HepG2 (cell line): ENCODE data around the gene GLRB. TPM values are rescaled to one million over a fixed set of nuclear protein-coding genes. Genes with fewer than 3 reads are reported as not detected.

Experiments used
- ATAC-seq: fragments of 200-7000 bp; cut with Tn5 transposase; 3 replicates; pipeline ENCODE4 v1.9.1; 2020; ENCODE audit warnings: mild to moderate bottlenecking, moderate library complexity
- BruUV-seq: library from RNA; stranded (reverse); fragments of 400-500 nt; replicated peaks from 2 replicates; lab custom pipeline; 2021; lab: Mats Ljungman, UMichigan
- CTCF ChIA-PET: fragments of 300-600 bp; formaldehyde crosslinking; extraction: SDS; loops from one replicate; lab custom pipeline; 2021; ENCODE audit warnings: low total read pairs, inconsistent platforms, low intra/inter-chr PET ratio; lab: Yijun Ruan, JAX
- POLR2A ChIA-PET: fragments of 350-600 bp; sonication (Branson Sonifier 250); formaldehyde crosslinking; loops from one replicate; lab custom pipeline; 2020; ENCODE audit warnings: antibody characterized with exemption, inconsistent platforms; lab: Yijun Ruan, JAX
- DNase-seq: peaks from one replicate; pipeline ENCODE4 v3.0.0-alpha.2; 2015; ENCODE audit warnings: low spot score
- FAIRE-seq: peaks from 3 replicates; lab custom pipeline; 2011; peaks lifted over from hg19 to GRCh38; lab: Jason Lieb, UNC
- H2AFZ ChIP-seq: one replicate; pipeline ENCODE4 v1.6.1; 2011; ENCODE audit warnings: low read length, inconsistent platforms
- H3K27ac ChIP-seq: fragments of 300-600 bp; 3 replicates; pipeline ENCODE4 v1.8.0; 2011; ENCODE audit warnings: mixed run types, mild to moderate bottlenecking, mixed read lengths, low read length, inconsistent platforms; ENCODE audit not compliant: insufficient read depth; ENCODE audit errors: extremely low read length
- H3K27me3 ChIP-seq, 2 experiments: fragments of 200-600 bp in 1 of 2; 2 replicates in 1 of 2; 3 replicates in 1 of 2; pipeline versions ENCODE4 v1.6.0 to v1.8.0; 2011; ENCODE audit warnings: low read length in 2 of 2, mild to moderate bottlenecking in 2 of 2, moderate library complexity in 2 of 2, inconsistent platforms in 1 of 2; ENCODE audit not compliant: insufficient read depth in 2 of 2, control insufficient read depth in 1 of 2
- H3K36me3 ChIP-seq, 2 experiments: fragments of 200-600 bp in 1 of 2; replicated peaks in 1 of 2; 2 replicates in 1 of 2; 3 replicates in 1 of 2; pipeline versions ENCODE4 v1.5.1 to v1.8.0; 2011; ENCODE audit warnings: low read length in 2 of 2, inconsistent platforms in 1 of 2; ENCODE audit not compliant: insufficient read depth in 2 of 2, control insufficient read depth in 1 of 2
- H3K4me1 ChIP-seq: 2 replicates; pipeline ENCODE4 v1.5.1; 2012; ENCODE audit warnings: low read length, inconsistent platforms; ENCODE audit not compliant: insufficient read depth
- H3K4me2 ChIP-seq: 2 replicates; pipeline ENCODE4 v1.6.0; 2011; ENCODE audit warnings: low read depth, low read length, inconsistent platforms
- H3K4me3 ChIP-seq, 3 experiments: fragments of 200-600 bp in 1 of 3; sonication (generic), shearing (Covaris generic) in 1 of 3; replicated peaks in 1 of 3; 2 replicates each; pipeline ENCODE4 v1.5.1; 2011 to 2016; ENCODE audit warnings: low read length in 3 of 3, inconsistent platforms in 2 of 3, low read depth in 2 of 3, mild to moderate bottlenecking in 2 of 3, control low read depth in 1 of 3, mixed read lengths in 1 of 3; ENCODE audit not compliant: insufficient read depth in 1 of 3
- H3K79me2 ChIP-seq: one replicate; pipeline ENCODE4 v1.6.1; 2011; ENCODE audit warnings: low read length, inconsistent platforms; ENCODE audit not compliant: insufficient read depth
- H3K9ac ChIP-seq: 2 replicates; pipeline ENCODE4 v1.6.0; 2011; ENCODE audit warnings: mild to moderate bottlenecking, low read depth, low read length, inconsistent platforms; ENCODE audit not compliant: insufficient read depth
- H3K9me3 ChIP-seq: 2 replicates; pipeline ENCODE4 v1.5.1; 2012; ENCODE audit warnings: mild to moderate bottlenecking, low read length
- H4K20me1 ChIP-seq: 2 replicates; pipeline ENCODE4 v1.6.0; 2011; ENCODE audit warnings: inconsistent platforms, mild to moderate bottlenecking, low read length, moderate library complexity; ENCODE audit not compliant: insufficient read depth
- ARNT ChIP-seq: fragments of 450-650 bp; IDR thresholded peaks from 2 replicates; pipeline ENCODE4 v1.6.1; 2017
- JARID2 ChIP-seq: sonication (generic); formaldehyde crosslinking; IDR thresholded peaks from 2 replicates; pipeline ENCODE4 v1.8.1; 2023; ENCODE audit warnings: missing genetic modification reagents, inconsistent platforms; ENCODE audit not compliant: insufficient replicate concordance
- PHF8 ChIP-seq: sonication (generic); formaldehyde crosslinking; IDR thresholded peaks from 2 replicates; pipeline ENCODE4 v1.5.0; 2020; ENCODE audit warnings: missing genetic modification reagents
- RXRB ChIP-seq: IDR thresholded peaks from 2 replicates; pipeline ENCODE4 v1.6.1; 2016; ENCODE audit warnings: borderline replicate concordance, missing genetic modification reagents, missing compliant biosample characterization
- SAFB2 ChIP-seq: sonication (generic); formaldehyde crosslinking; IDR thresholded peaks from 2 replicates; pipeline ENCODE4 v1.5.1; 2020; ENCODE audit warnings: missing genetic modification reagents, low read depth, mild to moderate bottlenecking, borderline replicate concordance
- SP1 ChIP-seq, 2 experiments: fragments of 450-650 bp in 1 of 2; sonication (generic) in 1 of 2; formaldehyde crosslinking in 1 of 2; IDR thresholded peaks; 2 replicates each; pipeline versions ENCODE4 v1.4.0 to v1.6.1; 2016 to 2020; ENCODE audit warnings: missing genetic modification reagents in 1 of 2
- TCF12 ChIP-seq, 2 experiments: fragments of 450-650 bp in 1 of 2; sonication (generic) in 1 of 2; formaldehyde crosslinking in 1 of 2; IDR thresholded peaks; 2 replicates each; pipeline versions ENCODE4 v1.6.1 to v1.8.0; 2017 to 2022; ENCODE audit warnings: antibody characterized with exemption in 1 of 2, mild to moderate bottlenecking in 1 of 2, missing genetic modification reagents in 1 of 2, moderate library complexity in 1 of 2
- ZBTB8A ChIP-seq: sonication (generic); formaldehyde crosslinking; IDR thresholded peaks from 2 replicates; pipeline ENCODE4 v1.4.0; 2020; ENCODE audit warnings: mild to moderate bottlenecking, low read depth, missing genetic modification reagents, borderline replicate concordance
- ZNF607 ChIP-seq: sonication (generic); formaldehyde crosslinking; IDR thresholded peaks from 2 replicates; pipeline ENCODE4 v1.5.1; 2020; ENCODE audit warnings: missing genetic modification reagents, mild to moderate bottlenecking, borderline replicate concordance
- ZNF713 ChIP-seq: sonication (generic); formaldehyde crosslinking; IDR thresholded peaks from 2 replicates; pipeline ENCODE4 v1.4.0; 2020; ENCODE audit warnings: mild to moderate bottlenecking, missing genetic modification reagents
- ZNF747 ChIP-seq: sonication (generic); formaldehyde crosslinking; IDR thresholded peaks from 2 replicates; pipeline ENCODE4 v1.8.1; 2023; ENCODE audit warnings: missing genetic modification reagents, mild to moderate bottlenecking, borderline replicate concordance
- ZNF773 ChIP-seq: sonication (generic); formaldehyde crosslinking; IDR thresholded peaks from 2 replicates; pipeline ENCODE4 v1.4.0; 2020; ENCODE audit warnings: missing genetic modification reagents, borderline replicate concordance
- ZNF775 ChIP-seq: sonication (generic); formaldehyde crosslinking; IDR thresholded peaks from 2 replicates; pipeline ENCODE4 v1.4.0; 2020; ENCODE audit warnings: missing genetic modification reagents, mild to moderate bottlenecking, moderate library complexity, borderline replicate concordance
- WGBS: methylation state at CpG from one replicate; pipeline ENCODE4 v1.1.6; 2017; ENCODE audit warnings: low lambda C conversion rate; 5-methylcytosine and 5-hydroxymethylcytosine counted together
- in situ Hi-C: cut with HindIII; loops from 2 replicates; pipeline ENCODE4 v1.10.0; 2017; ENCODE audit warnings: low pct_unique_long_range_greater_than_20kb; ENCODE audit not compliant: extremely low pct_ligation_motif_present
- intact Hi-C: fragments of 100-400 bp; cut with micrococcal nuclease; formaldehyde crosslinking; loops from one replicate; pipeline ENCODE4 v1.10.0; 2022; ENCODE audit not compliant: unreplicated experiment
- polyA plus RNA-seq, 8 experiments: library from polyadenylated mRNA; depleted of rRNA in 3 of 8; stranded (reverse) in 7 of 8; unstranded in 1 of 8; fragments of >200 nt; fragmentation: Illumina TruSeq in 4 of 8; extraction: Trizol in 4 of 8; gene quantifications; 2 replicates each; pipeline versions ENCODE4 v1.2.1 to v1.2.3, GENCODE V29; 2011 to 2016; ENCODE audit warnings: low read depth in 4 of 8, missing spikeins in 1 of 8, mixed read lengths in 1 of 8; ENCODE audit not compliant: insufficient read depth in 1 of 8
- total RNA-seq, 5 experiments: library from RNA; depleted of rRNA; stranded (reverse); fragments of >200 nt; fragmentation: Illumina TruSeq; extraction: Trizol; gene quantifications; 2 replicates each; pipeline ENCODE4 v1.2.3, GENCODE V29; 2016; ENCODE audit warnings: low read depth in 1 of 5
- TF ChIP-seq, protein P1 (sequence below), 2 experiments: IDR thresholded peaks; 2 replicates each; pipeline ENCODE4 v1.6.1; 2011 to 2012; ENCODE audit warnings: low read length in 2 of 2, borderline replicate concordance in 1 of 2, low read depth in 1 of 2, mild to moderate bottlenecking in 1 of 2, moderate library complexity in 1 of 2

GLRB gene
- total and polyA plus RNA-seq, 2 of the 13 experiments (the other 11 are each of a cell fraction or from before 2014, with no cell fraction given): 0.17 to 0.24 TPM

DNA sequence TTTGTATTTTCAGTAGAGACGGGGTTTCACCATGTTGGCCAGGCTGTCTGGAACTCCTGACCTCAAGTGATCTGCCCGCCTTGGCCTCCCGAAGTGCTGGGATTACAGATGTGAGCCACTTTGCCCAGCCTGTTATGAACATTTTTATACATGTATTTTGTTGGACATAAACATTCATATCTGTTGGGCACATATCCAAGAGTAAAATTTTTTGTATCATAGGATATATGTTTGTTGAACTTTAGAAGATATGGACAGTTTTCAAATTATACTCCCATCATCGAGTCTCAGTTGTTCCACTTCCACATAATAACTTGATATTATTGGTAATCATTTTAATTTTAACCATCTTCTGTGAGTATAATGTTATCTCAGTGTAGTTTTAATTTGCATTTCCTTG, 23.6 kb downstream of the GLRB start:
- no peak for TF ChIP-seq ZNF747 (CRISPR knock-in tag)
- no peak for TF ChIP-seq ZNF607
- TF ChIP-seq, protein P1, sequence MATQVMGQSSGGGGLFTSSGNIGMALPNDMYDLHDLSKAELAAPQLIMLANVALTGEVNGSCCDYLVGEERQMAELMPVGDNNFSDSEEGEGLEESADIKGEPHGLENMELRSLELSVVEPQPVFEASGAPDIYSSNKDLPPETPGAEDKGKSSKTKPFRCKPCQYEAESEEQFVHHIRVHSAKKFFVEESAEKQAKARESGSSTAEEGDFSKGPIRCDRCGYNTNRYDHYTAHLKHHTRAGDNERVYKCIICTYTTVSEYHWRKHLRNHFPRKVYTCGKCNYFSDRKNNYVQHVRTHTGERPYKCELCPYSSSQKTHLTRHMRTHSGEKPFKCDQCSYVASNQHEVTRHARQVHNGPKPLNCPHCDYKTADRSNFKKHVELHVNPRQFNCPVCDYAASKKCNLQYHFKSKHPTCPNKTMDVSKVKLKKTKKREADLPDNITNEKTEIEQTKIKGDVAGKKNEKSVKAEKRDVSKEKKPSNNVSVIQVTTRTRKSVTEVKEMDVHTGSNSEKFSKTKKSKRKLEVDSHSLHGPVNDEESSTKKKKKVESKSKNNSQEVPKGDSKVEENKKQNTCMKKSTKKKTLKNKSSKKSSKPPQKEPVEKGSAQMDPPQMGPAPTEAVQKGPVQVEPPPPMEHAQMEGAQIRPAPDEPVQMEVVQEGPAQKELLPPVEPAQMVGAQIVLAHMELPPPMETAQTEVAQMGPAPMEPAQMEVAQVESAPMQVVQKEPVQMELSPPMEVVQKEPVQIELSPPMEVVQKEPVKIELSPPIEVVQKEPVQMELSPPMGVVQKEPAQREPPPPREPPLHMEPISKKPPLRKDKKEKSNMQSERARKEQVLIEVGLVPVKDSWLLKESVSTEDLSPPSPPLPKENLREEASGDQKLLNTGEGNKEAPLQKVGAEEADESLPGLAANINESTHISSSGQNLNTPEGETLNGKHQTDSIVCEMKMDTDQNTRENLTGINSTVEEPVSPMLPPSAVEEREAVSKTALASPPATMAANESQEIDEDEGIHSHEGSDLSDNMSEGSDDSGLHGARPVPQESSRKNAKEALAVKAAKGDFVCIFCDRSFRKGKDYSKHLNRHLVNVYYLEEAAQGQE (IDR thresholded peaks at IDR 0.05; ENCODE audit: borderline replicate concordance in 1 of 2, low read depth in 1 of 2, low read length in 2 of 2): no peak
- TF ChIP-seq, all 625 proteins: peak for 0

DNA sequence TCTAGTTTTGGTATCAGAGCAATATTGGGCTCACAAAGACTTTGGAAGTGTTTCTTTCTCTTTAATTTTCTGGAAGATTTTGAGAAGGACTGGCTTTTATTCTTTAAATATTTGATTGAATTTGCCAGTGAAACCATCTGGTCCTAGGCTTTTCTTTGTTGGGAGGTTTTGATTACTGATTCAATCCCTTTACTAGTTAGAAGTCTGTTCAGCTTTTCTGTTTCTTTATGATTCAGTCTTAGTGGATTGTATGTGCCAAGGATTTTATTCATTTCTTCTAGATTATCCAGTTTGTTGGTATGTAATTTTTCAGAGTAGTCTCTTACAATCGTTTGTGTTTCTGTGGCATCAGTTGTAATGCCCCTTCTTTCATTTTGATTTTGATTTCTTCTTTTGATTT, 28.6 kb downstream of the GLRB start:
- no peak for DNase-seq
- Histone ChIP-seq H3K9me3 (no peaks in the 10 kb centered on the region), H3K4me1 (no peaks in the 10 kb centered on the region), H3K4me2 (no peak overlapping the region), H3K9ac (no peak overlapping the region), H3K79me2 (no peaks in the 10 kb centered on the region), H4K20me1 (no peaks in the 10 kb centered on the region), H2AFZ (no peak overlapping the region), H3K27ac (no peak overlapping the region), H3K27me3 (no peaks in the 10 kb centered on the region), H3K36me3 (no peaks in the 10 kb centered on the region), H3K4me3 (no peak overlapping the region)
- ChIA-PET POLR2A (no interaction called here), CTCF (no interaction called here)
- no peak for ATAC-seq
- in situ Hi-C loops: no loop called here
- intact Hi-C loops: no loop called here
- no peak for FAIRE-seq
- no TSS peak for BruUV-seq
- WGBS: 0% methylated on average over 1 of the region's 1 CpG
- no peak for TF ChIP-seq PHF8 (CRISPR knock-in tag)
- TF ChIP-seq ZNF713 (CRISPR knock-in tag): no peak
- no peak for TF ChIP-seq TCF12 (IDR thresholded peaks at IDR 0.05)
- no peak for TF ChIP-seq TCF12 (CRISPR knock-in tag; IDR thresholded peaks at IDR 0.05)
- TF ChIP-seq JARID2 (CRISPR knock-in tag): no peak
- no peak for TF ChIP-seq SP1 (IDR thresholded peaks at IDR 0.05)
- TF ChIP-seq SP1 (CRISPR knock-in tag; IDR thresholded peaks at IDR 0.05): no peak
- no peak for TF ChIP-seq SAFB2 (CRISPR knock-in tag)
- TF ChIP-seq ARNT: no peak
- no peak for TF ChIP-seq ZNF775 (CRISPR knock-in tag)
- TF ChIP-seq RXRB (CRISPR knock-in tag): no peak
- no peak for TF ChIP-seq ZBTB8A
- no peak for TF ChIP-seq ZNF773 (CRISPR knock-in tag)

More for the DNA sequence above, 23.6 kb downstream of the GLRB start:
- H3K4me2 ChIP-seq: no peak overlapping the region
- H3K27ac ChIP-seq: no peak overlapping the region
- no peaks in the 10 kb centered on the region for H3K4me1 ChIP-seq
- in situ Hi-C loops (no loop called here), intact Hi-C loops (no loop called here)
- ATAC-seq (no peak), FAIRE-seq (no peak), DNase-seq (no peak)
- WGBS: 20% methylated on average over 4 of the region's 4 CpGs
- no TSS peak for BruUV-seq
- POLR2A ChIA-PET: no interaction called here
- no peak overlapping the region for H3K9ac ChIP-seq
- H3K36me3 ChIP-seq: no peaks in the 10 kb centered on the region
- H3K27me3 ChIP-seq: no peaks in the 10 kb centered on the region
- H4K20me1 ChIP-seq: no peaks in the 10 kb centered on the region
- CTCF ChIA-PET: no interaction called here
- no peak overlapping the region for H2AFZ ChIP-seq
- no peak overlapping the region for H3K4me3 ChIP-seq
- no peaks in the 10 kb centered on the region for H3K9me3 ChIP-seq
- H3K79me2 ChIP-seq: no peaks in the 10 kb centered on the region
